GM18507 (cell line): Measurements from ENCODE around the gene ADRB1.
A peak's percentile ranks its signal among the peaks of the same experiment; 100 is the strongest.

Experiments
- DNase-seq: peaks from one replicate; pipeline ENCODE4 v3.0.0; 2011; ENCODE audit warnings: low read depth; ENCODE audit not compliant: insufficient read length; ENCODE audit errors: extremely low spot score
- FAIRE-seq: peaks from 2 replicates; lab custom pipeline; 2011; peaks lifted over from hg19 to GRCh38; lab: Jason Lieb, UNC

ADRB1 gene

GRCh38 chr10:114024876-114025610, 18.6 kb upstream of the ADRB1 start:
- DNase-seq (peak; percentile 47), FAIRE-seq (peak; percentile 95)

DNA sequence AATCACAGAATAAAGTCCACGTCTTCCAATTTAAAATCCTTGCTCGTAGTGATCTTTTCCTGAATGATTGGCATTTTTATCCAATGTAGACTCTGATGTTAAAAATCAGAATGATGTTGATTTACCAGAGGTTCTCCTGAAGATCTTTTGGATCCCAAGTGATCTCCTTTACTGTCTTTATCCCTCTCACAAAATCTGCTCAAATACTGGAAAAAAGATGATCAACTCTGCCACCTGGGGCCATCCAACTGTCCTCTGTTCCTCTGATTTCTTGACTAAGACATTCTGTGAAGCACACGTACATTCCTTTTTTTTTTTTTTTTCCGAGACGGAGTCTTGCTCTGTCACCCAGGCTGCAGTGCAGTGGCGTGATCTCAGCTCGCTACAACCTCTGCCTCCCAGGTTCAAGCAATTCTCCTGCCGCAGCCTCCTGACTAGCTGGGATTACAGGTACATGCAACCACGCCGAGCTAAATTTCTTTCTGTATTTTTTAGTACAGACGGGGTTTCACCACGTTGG, 18.0 kb upstream of the ADRB1 start:
- DNase-seq (no peak), FAIRE-seq (no peak)

DNA sequence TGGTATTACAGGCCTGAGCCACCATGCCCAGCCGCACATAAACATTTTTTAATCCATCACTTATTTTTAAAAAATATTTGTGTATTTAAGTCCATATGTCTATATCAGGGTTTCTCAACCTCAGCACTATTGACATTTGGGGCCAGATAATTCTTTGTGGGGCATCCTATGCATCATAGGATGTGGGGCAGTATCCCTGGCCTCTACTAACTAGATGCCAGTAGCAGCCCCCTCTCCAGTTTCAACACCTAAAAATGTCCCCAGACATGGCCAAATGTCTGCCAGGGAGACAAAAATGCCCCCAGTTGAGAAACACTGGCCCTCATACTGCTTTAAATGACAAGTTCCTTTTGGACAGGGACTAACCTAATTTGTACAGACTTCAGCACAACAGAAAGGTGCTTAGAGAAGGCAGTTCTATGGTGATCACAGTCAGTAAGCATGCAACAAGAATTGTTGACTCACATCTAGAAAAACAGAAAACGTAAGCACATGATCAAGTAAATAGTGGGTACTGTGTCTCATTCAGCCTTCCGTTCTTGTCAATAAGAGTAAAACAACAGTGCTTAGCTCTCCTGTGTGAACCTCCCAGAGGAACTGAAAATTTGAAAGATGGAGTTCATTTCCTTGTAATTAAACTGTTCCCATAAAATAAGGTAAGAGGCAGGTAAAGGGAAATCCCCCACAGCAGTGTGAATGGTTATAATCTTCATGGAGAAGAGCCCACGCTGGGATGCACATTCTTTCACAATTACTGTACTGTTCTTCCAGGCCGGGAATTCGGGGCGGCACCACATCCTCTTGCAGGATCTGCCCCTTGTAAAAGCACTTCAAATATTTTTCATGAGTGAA, 17.3 kb upstream of the ADRB1 start:
- FAIRE-seq (peak; percentile 62), DNase-seq (no peak)

DNA sequence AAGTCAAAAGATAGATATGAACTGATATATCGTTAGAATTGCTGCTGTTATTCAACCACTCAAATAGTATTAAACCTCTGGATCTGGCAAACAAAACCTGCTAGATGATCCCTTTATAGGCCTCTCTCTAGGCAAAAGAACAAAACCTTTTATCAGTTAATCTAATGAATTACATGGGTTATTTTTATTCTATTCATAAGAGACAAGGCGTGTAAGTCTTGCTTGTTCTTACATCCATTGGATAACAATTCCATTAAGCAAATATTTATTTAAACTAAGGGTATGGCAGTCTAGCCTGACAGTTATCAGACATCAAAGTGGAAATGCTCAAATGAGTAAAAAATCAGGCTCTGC, 16.6 kb upstream of the ADRB1 start:
- FAIRE-seq, result no peak
- no peak for DNase-seq

DNA sequence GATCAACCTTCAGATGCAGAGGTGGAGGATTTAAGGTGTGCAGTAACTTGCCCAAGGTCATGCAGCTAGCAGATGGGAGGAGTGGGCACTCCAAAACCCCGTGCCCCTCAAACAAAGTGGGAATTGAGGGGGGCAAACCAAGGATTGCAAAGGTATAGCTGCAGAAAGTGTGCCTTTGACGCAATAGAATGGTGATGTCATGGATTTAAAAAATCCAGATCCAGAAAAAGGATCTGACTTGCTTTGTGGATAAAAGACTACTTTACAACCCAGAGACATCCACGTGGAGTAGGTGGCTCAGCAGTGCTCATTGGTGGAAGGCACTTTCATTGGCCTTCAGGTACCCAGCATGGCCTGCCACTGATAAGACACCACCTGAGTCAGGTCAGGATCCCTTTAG, 15.7 kb upstream of the ADRB1 start:
- DNase-seq (no peak), FAIRE-seq (no peak)

DNA sequence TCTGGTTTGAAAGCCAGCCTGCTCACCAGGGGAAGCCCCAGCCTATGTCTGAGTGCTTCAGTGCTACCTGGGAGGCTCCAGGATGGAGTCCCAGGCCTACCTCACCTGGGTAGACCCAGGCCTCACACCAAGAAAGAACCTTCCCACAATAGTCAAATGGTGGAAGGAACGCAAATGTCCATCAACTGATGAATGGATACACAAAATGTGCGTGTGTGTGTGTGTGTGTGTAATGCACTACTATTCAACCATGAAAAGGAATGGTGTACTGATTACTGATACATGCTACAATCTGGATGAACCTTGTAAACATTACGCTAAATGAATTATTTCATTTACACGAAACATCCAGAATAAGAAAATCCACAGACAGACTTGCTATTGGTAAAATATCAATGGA, 15.2 kb upstream of the ADRB1 start:
- DNase-seq (no peak), FAIRE-seq (no peak)

- no peak for FAIRE-seq
- DNase-seq, result no peak
Observed at GRCh38 chr10:114029655-114030054, 14.0 kb upstream of the ADRB1 start.

DNA sequence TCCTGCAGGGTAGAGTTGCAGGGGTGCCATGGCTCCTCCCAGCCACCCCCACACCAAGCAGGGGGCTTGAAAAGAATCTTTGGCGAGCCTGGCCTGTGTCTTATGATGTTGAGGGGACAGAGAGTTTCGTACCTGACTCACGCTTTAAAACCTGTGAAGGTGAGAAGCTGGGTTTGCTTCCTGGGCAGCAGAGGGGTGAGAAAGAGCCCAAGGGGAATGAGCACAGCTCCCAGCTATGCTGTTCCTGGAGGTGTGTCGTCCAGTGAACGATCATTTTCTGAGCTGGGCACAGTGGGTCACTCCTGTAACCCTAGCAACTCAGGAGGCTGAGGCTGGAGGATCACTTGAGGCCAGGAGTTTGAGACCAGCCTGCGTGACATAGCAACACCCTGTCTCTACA, 13.5 kb upstream of the ADRB1 start:
- FAIRE-seq, result no peak

DNA sequence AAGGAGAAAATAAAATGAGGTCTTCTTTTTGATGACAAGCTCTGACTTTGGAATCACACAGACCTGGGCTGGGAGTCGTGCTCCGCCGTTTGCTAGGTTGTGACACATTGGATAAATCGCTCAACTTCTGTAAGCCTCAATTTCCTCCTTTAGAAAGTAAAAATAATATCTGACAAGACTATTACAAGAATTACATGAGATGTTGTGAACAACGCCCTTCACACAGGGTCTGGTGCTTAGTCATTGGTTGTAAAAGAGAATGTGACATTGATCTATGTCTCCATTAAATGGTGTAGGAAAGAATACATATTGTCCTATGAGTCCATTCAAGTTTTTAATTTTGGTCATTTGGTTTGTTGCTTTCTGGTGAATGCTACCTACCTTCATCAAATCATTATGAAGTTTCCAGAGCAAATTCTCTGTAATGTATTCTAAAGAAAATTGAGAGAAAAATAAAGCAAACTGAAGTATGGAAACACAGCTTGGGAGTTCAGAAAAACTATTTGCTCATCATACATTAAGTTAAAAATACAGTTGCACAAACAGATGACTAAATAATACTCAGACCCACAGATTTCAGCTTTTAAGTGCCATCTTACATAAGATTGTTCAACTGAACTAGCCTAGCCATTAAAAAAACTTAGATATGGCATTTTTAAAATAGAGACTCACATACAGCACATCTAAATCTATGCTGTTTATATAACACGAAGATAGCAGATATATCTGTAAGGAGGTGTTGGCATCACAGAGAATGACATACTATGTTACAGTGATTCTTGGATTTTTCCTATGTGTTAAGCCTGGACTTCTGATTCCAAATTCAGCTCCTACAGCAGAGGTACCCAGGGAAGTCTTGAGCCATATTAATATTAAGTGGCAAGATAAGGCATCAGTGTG, 12.3 kb upstream of the ADRB1 start:
- no peak for DNase-seq
- no peak for FAIRE-seq

More for the DNA sequence above, 13.5 kb upstream of the ADRB1 start:
- no peak for DNase-seq

GRCh38 chr10:114033566-114033965, 10.1 kb upstream of the ADRB1 start:
- FAIRE-seq (no peak), DNase-seq (no peak)

DNA sequence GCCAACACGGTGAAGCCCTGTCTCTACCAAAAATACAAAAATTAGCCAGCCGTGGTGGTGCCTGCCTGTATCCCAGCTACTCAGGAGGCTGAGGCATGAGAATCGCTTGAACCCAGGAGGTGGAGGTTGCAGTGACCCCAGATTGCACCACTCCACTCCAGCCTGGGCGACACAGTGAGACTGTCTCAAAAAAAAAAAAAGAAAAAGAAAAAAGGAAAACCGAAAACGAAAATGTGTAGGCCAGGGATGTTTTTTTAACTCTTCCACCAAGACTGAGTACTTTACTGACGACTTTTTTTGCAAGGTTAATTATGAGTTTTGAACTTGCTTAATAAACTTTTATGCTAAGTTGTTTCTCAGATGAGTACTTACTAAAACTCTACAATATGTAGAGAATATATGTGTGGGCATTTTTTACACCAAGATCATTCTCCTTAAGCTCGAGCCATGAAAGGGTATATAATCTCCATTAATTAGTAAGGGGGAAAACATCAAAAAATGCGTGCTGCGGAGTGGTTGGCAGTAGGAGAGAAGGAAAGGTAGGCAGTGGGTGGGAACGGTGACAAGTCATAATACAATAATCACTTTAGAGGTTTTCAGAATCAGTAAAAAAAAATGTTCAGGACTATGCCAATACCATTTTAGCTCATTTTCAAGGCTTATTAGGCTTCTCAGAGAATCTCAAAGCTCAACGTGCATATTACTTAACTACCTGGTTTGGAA, 8.6 kb upstream of the ADRB1 start:
- DNase-seq, result no peak
- FAIRE-seq, result no peak

- FAIRE-seq (no peak), DNase-seq (no peak)
Observed at GRCh38 chr10:114035791-114036190, 7.9 kb upstream of the ADRB1 start.

DNA sequence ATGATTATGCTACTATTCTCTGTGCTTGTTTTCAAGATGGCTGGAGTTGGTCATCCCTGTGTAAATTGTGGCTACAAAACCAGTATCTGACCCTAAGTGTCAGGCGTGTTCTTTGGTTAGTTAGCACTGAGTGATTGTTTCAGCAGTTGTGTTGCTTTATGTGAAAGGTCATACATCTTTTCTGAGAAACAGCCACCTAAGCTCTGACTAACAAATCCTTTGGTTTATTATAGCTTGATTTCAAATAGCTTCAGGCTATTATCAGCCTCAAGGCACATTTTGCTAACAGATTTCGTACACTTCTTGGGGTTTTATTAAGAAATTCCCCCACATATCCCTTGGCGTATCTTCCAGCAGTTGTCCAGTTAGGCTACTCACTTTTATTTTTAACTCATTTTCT, 4.8 kb upstream of the ADRB1 start:
- FAIRE-seq, result no peak
- no peak for DNase-seq

DNA sequence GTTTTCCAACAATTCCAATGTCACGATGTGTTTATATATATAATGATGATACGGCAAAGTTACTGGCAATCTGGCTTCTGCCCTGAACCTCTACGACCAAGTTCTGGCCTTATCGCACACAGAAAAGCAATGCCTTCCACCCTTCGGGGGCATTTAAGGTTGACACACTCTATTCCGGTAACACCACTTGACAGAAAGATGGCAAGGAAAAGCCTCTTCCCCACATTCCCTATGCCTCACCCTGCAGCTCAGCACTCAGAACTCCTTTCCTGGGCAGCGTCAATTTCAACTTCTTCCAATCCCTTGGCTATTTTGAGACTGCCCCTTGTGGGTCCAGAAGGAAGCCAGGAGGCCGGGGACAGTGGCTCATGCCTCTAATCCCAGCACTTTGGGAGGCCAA, 2.5 kb upstream of the ADRB1 start:
- DNase-seq (no peak), FAIRE-seq (no peak)

GRCh38 chr10:114042895-114043531, 653 bp upstream of the ADRB1 start:
- DNase-seq, result no peak
- FAIRE-seq, result no peak

- DNase-seq, result no peak
- no peak for FAIRE-seq
Observed at GRCh38 chr10:114044247-114045135, 825 bp downstream of the ADRB1 start.

GRCh38 chr10:114045136-114046086, 1.7 kb downstream of the ADRB1 start:
- no peak for DNase-seq
- FAIRE-seq, result no peak
